Epithelial cell of prostate (primary cell): ENCODE measurements around the gene GKN1.

Experiments
- DNase-seq: peaks from one replicate; pipeline ENCODE4 v3.0.0-alpha.2; 2011; ENCODE audit warnings: low read depth, low spot score
- H3K27ac ChIP-seq: fragments of 450-650 bp; 2 replicates; pipeline ENCODE4 v1.5.1; 2017; ENCODE audit warnings: mild to moderate bottlenecking

The GKN1 gene

DNA sequence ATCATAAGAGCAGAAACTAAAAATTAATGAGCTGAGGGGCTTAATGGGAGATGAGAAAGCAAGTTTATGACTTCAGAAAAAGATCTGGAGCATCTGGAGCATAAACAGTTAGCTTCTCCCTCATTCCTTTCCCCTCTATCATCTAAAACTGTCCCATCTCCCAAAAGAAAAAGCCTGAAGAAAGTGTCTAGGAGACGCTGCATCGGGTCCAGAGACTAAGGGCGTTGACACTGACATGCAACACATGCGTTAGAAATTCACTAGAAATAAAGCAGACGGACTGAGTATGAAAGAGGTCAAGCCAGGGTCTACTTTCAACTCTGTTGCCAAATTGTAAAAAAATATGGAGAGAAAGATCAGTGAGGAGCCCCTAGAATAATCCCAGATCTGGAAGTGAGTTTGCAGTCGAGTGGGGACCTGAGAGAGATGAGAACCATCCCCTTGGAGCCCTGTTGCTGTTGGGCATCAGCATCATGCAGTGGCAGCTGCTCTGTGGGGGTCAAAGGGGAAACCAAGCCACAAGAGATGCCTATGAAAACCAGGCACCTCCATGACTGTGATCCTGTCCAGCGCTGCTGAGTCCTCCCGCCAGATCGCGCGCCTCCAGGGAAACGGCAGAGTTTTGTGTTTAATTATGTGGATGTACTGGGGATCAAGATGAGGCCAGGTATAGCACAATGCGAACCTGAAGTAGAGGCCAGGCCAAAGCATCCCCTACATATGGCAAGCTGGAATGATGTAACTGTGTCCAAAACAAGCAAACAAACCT lies 52.4 kb downstream of the GKN1 start:
- no peak for DNase-seq
- H3K27ac ChIP-seq, result no peak overlapping the region
